ENCODE data around the gene CYBA.

DNA sequence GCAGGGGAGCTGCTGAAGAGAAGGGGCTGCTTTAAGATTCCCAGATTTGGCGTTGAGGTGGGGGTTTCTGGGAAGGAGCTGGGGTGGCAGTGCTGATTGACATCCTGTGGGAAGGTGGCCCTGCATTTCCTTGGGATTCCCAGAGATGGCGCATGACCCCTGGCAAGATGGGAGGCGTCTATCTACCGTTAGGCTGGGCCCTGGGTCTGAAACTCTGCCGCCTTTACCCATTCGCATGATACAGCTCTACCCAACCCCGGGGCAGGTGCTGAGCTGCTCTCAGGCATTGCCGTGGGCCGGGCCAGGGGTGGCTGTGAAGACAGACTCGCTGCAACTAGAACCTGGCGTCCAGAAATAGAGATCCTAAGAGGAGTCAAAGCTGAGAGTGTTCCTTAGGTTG lies 21.9 kb upstream of the CYBA start:
- TF ChIP-seq, protein P1, sequence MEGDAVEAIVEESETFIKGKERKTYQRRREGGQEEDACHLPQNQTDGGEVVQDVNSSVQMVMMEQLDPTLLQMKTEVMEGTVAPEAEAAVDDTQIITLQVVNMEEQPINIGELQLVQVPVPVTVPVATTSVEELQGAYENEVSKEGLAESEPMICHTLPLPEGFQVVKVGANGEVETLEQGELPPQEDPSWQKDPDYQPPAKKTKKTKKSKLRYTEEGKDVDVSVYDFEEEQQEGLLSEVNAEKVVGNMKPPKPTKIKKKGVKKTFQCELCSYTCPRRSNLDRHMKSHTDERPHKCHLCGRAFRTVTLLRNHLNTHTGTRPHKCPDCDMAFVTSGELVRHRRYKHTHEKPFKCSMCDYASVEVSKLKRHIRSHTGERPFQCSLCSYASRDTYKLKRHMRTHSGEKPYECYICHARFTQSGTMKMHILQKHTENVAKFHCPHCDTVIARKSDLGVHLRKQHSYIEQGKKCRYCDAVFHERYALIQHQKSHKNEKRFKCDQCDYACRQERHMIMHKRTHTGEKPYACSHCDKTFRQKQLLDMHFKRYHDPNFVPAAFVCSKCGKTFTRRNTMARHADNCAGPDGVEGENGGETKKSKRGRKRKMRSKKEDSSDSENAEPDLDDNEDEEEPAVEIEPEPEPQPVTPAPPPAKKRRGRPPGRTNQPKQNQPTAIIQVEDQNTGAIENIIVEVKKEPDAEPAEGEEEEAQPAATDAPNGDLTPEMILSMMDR (IDR thresholded peaks at IDR 0.05), result peak; percentile 47
- no peak for TF ChIP-seq ZFX (IDR thresholded peaks at IDR 0.05; ENCODE audit: borderline replicate concordance)
